Muscle of leg (tissue), 16 donors: ENCODE results near the gene CALHM3. TPM values are rescaled to one million over a fixed set of nuclear protein-coding genes. Genes with fewer than 3 reads are reported as not detected.
"Not testable (repeated sequence)": the region's sequence is repeated elsewhere in the genome, so short reads cannot be mapped to it uniquely, and the experiment has no call there.

ENCODE experiments used
- DNase-seq: peaks from one replicate; pipeline ENCODE4 v3.0.0; 2013
- H3K27ac ChIP-seq: one replicate; pipeline ENCODE4 v1.5.1; 2013; ENCODE audit warnings: mild to moderate bottlenecking, low read length, control low read depth
- H3K27me3 ChIP-seq: one replicate; pipeline ENCODE4 v1.6.1; 2013; ENCODE audit warnings: low read length; ENCODE audit not compliant: control insufficient read depth, insufficient read depth
- H3K36me3 ChIP-seq: one replicate; pipeline ENCODE4 v1.6.1; 2013; ENCODE audit warnings: low read length; ENCODE audit not compliant: control insufficient read depth, insufficient read depth
- H3K4me1 ChIP-seq: one replicate; pipeline ENCODE4 v1.6.1; 2013; ENCODE audit warnings: low read length; ENCODE audit not compliant: control insufficient read depth, insufficient read depth
- H3K4me3 ChIP-seq: one replicate; pipeline ENCODE4 v1.5.1; 2013; ENCODE audit warnings: low read length, control low read depth
- H3K9me3 ChIP-seq: replicated peaks from 2 replicates; pipeline ENCODE4 v1.6.1; 2013; ENCODE audit warnings: low read depth, low read length; ENCODE audit not compliant: control insufficient read depth
- WGBS: methylation state at CpG from one replicate; pipeline ENCODE4 v1.1.5; 2013; ENCODE audit warnings: missing lambda C conversion rate; ENCODE audit not compliant: insufficient coverage; 5-methylcytosine and 5-hydroxymethylcytosine counted together
- long read RNA-seq, 11 donors: transcript quantifications; one replicate each; lab custom pipeline, GENCODE V29; 2026
- polyA plus RNA-seq, 8 donors: library from polyadenylated mRNA; unstranded; fragments of 120-200 nt; gene quantifications; one replicate each; pipeline versions ENCODE4 v1.2.1 to v1.2.3, GENCODE V29; 2013; ENCODE audit warnings: inconsistent platforms in 1 of 8, low replicate concordance in 1 of 8; ENCODE audit not compliant: insufficient read length in 8 of 8, insufficient read depth in 1 of 8
- total RNA-seq: library from RNA; stranded (reverse); fragments of 120-200 nt; gene quantifications from one replicate; pipeline ENCODE4 v1.2.4, GENCODE V29; 2013

CALHM3 gene
- not detected for total RNA-seq
- polyA plus RNA-seq = under 1 TPM in 1 of 8 donors, not detected in 7; 0.13 TPM
- long read RNA-seq, donor 1 = 0 reads
- long read RNA-seq, donor 2 = 0 reads
- long read RNA-seq, donor 3 = 0 reads
- long read RNA-seq, donor 4 = 0 reads
- long read RNA-seq, donor 5 = 0 reads
- long read RNA-seq, donor 6 = 0 reads
- long read RNA-seq, donor 7 = 0 reads
- long read RNA-seq, donor 8 = 0 reads
- long read RNA-seq, donor 9 = 0 reads
- long read RNA-seq, donor 10 = 0 reads
- long read RNA-seq, donor 11 = 0 reads

GRCh38 chr10:103479135-103479534, at the start of gene CALHM3:
CALHM3 (minus strand) TSS chr10:103479240; CDS start chr10:103479032, 208 bp downstream.
- WGBS = no CpG with 5 or more reads among the region's 7 CpGs
- no peaks in the 10 kb centered on the region for H3K9me3 ChIP-seq

GRCh38 chr10:103528549-103528948, 49.5 kb upstream of the CALHM3 start:
- H3K27ac ChIP-seq = no peak overlapping the region
- no peaks in the 10 kb centered on the region for H3K4me1 ChIP-seq
- no peaks in the 10 kb centered on the region for H3K36me3 ChIP-seq
- H3K4me3 ChIP-seq = no peak overlapping the region
- peaks cover 2% of the 10 kb centered on the region for H3K9me3 ChIP-seq
- DNase-seq = no peak
- no peaks in the 10 kb centered on the region for H3K27me3 ChIP-seq

More at GRCh38 chr10:103479135-103479534, at the start of gene CALHM3:
- H3K4me1 ChIP-seq = peaks cover 5% of the 10 kb centered on the region
- no peak for DNase-seq
- no peaks in the 10 kb centered on the region for H3K36me3 ChIP-seq
- no peaks in the 10 kb centered on the region for H3K27me3 ChIP-seq
- H3K4me3 ChIP-seq = no peak within 1 kb of the TSS
- no peak within 1 kb of the TSS for H3K27ac ChIP-seq

- not testable (repeated sequence) for H3K36me3 ChIP-seq, H3K9me3 ChIP-seq, H3K27ac ChIP-seq, DNase-seq, H3K4me3 ChIP-seq, H3K4me1 ChIP-seq, H3K27me3 ChIP-seq
- 75% methylated on average over 2 of the region's 2 CpGs for WGBS
Observed at GRCh38 chr10:103527476-103527875, 48.4 kb upstream of the CALHM3 start.

GRCh38 chr10:103525901-103526300, 46.9 kb upstream of the CALHM3 start:
- no peaks in the 10 kb centered on the region for H3K27me3 ChIP-seq
- H3K9me3 ChIP-seq = peaks cover 2% of the 10 kb centered on the region
- no peak overlapping the region for H3K27ac ChIP-seq
- no peaks in the 10 kb centered on the region for H3K4me1 ChIP-seq
- DNase-seq = no peak
- no peak overlapping the region for H3K4me3 ChIP-seq
- H3K36me3 ChIP-seq = no peaks in the 10 kb centered on the region

GRCh38 chr10:103523683-103524082, 44.6 kb upstream of the CALHM3 start:
- H3K27me3 ChIP-seq = no peaks in the 10 kb centered on the region
- H3K36me3 ChIP-seq = no peaks in the 10 kb centered on the region
- no peak overlapping the region for H3K27ac ChIP-seq
- no CpG with 5 or more reads among the region's 4 CpGs for WGBS
- no peaks in the 10 kb centered on the region for H3K4me1 ChIP-seq
- no peak overlapping the region for H3K4me3 ChIP-seq
- DNase-seq = no peak
- no peaks in the 10 kb centered on the region for H3K9me3 ChIP-seq

- H3K27me3 ChIP-seq, H3K9me3 ChIP-seq, H3K36me3 ChIP-seq, H3K4me3 ChIP-seq, DNase-seq, H3K4me1 ChIP-seq, H3K27ac ChIP-seq: not testable (repeated sequence)
- WGBS = 90% methylated on average over 2 of the region's 7 CpGs
Observed at GRCh38 chr10:103522006-103522405, 43.0 kb upstream of the CALHM3 start.

GRCh38 chr10:103519798-103520197, 40.8 kb upstream of the CALHM3 start:
- no peaks in the 10 kb centered on the region for H3K27me3 ChIP-seq
- DNase-seq = no peak
- no peaks in the 10 kb centered on the region for H3K4me1 ChIP-seq
- WGBS = no CpG with 5 or more reads among the region's 4 CpGs
- no peak overlapping the region for H3K4me3 ChIP-seq
- no peaks in the 10 kb centered on the region for H3K9me3 ChIP-seq
- no peak overlapping the region for H3K27ac ChIP-seq
- no peaks in the 10 kb centered on the region for H3K36me3 ChIP-seq

- Histone ChIP-seq H3K4me3 (no peak overlapping the region), H3K4me1 (peaks cover 8% of the 10 kb centered on the region), H3K9me3 (no peaks in the 10 kb centered on the region), H3K27me3 (no peaks in the 10 kb centered on the region), H3K36me3 (no peaks in the 10 kb centered on the region), H3K27ac (no peak overlapping the region)
- WGBS = 100% methylated on average over 2 of the region's 5 CpGs
- DNase-seq = no peak
Observed at GRCh38 chr10:103517234-103518085, 38.4 kb upstream of the CALHM3 start.

- Histone ChIP-seq H3K27ac (no peak overlapping the region), H3K9me3 (no peaks in the 10 kb centered on the region), H3K36me3 (no peaks in the 10 kb centered on the region), H3K4me1 (peaks cover 8% of the 10 kb centered on the region), H3K4me3 (no peak overlapping the region), H3K27me3 (no peaks in the 10 kb centered on the region)
- WGBS = 88% methylated on average over 4 of the region's 5 CpGs
- DNase-seq = no peak
Observed at GRCh38 chr10:103514244-103514643, 35.2 kb upstream of the CALHM3 start.

- Histone ChIP-seq H3K4me1 (peaks cover 8% of the 10 kb centered on the region), H3K27ac (no peak overlapping the region), H3K36me3 (no peaks in the 10 kb centered on the region), H3K9me3 (no peaks in the 10 kb centered on the region), H3K4me3 (no peak overlapping the region), H3K27me3 (no peaks in the 10 kb centered on the region)
- DNase-seq = no peak
- WGBS = 75% methylated on average over 5 of the region's 8 CpGs
Observed at GRCh38 chr10:103513380-103514060, 34.5 kb upstream of the CALHM3 start.
